HepG2 (cell line): ENCODE results near the gene EBF3. TPM values are rescaled to one million over a fixed set of nuclear protein-coding genes. Genes with fewer than 3 reads are reported as not detected.
A peak's percentile ranks its signal among the peaks of the same experiment; 100 is the strongest.

Experiments used
- ATAC-seq: fragments of 200-7000 bp; cut with Tn5 transposase; 3 replicates; pipeline ENCODE4 v1.9.1; 2020; ENCODE audit warnings: mild to moderate bottlenecking, moderate library complexity
- BruUV-seq: library from RNA; stranded (reverse); fragments of 400-500 nt; replicated peaks from 2 replicates; lab custom pipeline; 2021; lab: Mats Ljungman, UMichigan
- CTCF ChIA-PET: fragments of 300-600 bp; formaldehyde crosslinking; extraction: SDS; loops from one replicate; lab custom pipeline; 2021; ENCODE audit warnings: low total read pairs, inconsistent platforms, low intra/inter-chr PET ratio; lab: Yijun Ruan, JAX
- POLR2A ChIA-PET: fragments of 350-600 bp; sonication (Branson Sonifier 250); formaldehyde crosslinking; loops from one replicate; lab custom pipeline; 2020; ENCODE audit warnings: antibody characterized with exemption, inconsistent platforms; lab: Yijun Ruan, JAX
- DNase-seq: peaks from one replicate; pipeline ENCODE4 v3.0.0-alpha.2; 2015; ENCODE audit warnings: low spot score
- FAIRE-seq: peaks from 3 replicates; lab custom pipeline; 2011; peaks lifted over from hg19 to GRCh38; lab: Jason Lieb, UNC
- H2AFZ ChIP-seq: one replicate; pipeline ENCODE4 v1.6.1; 2011; ENCODE audit warnings: low read length, inconsistent platforms
- H3K27ac ChIP-seq: fragments of 300-600 bp; 3 replicates; pipeline ENCODE4 v1.8.0; 2011; ENCODE audit warnings: mixed run types, mild to moderate bottlenecking, mixed read lengths, low read length, inconsistent platforms; ENCODE audit not compliant: insufficient read depth; ENCODE audit errors: extremely low read length
- H3K27me3 ChIP-seq, 2 experiments: fragments of 200-600 bp in 1 of 2; 2 replicates in 1 of 2; 3 replicates in 1 of 2; pipeline versions ENCODE4 v1.6.0 to v1.8.0; 2011; ENCODE audit warnings: low read length in 2 of 2, mild to moderate bottlenecking in 2 of 2, moderate library complexity in 2 of 2, inconsistent platforms in 1 of 2; ENCODE audit not compliant: insufficient read depth in 2 of 2, control insufficient read depth in 1 of 2
- H3K36me3 ChIP-seq, 2 experiments: fragments of 200-600 bp in 1 of 2; replicated peaks in 1 of 2; 2 replicates in 1 of 2; 3 replicates in 1 of 2; pipeline versions ENCODE4 v1.5.1 to v1.8.0; 2011; ENCODE audit warnings: low read length in 2 of 2, inconsistent platforms in 1 of 2; ENCODE audit not compliant: insufficient read depth in 2 of 2, control insufficient read depth in 1 of 2
- H3K4me1 ChIP-seq: 2 replicates; pipeline ENCODE4 v1.5.1; 2012; ENCODE audit warnings: low read length, inconsistent platforms; ENCODE audit not compliant: insufficient read depth
- H3K4me2 ChIP-seq: 2 replicates; pipeline ENCODE4 v1.6.0; 2011; ENCODE audit warnings: low read depth, low read length, inconsistent platforms
- H3K4me3 ChIP-seq, 3 experiments: fragments of 200-600 bp in 1 of 3; sonication (generic), shearing (Covaris generic) in 1 of 3; replicated peaks in 1 of 3; 2 replicates each; pipeline ENCODE4 v1.5.1; 2011 to 2016; ENCODE audit warnings: low read length in 3 of 3, inconsistent platforms in 2 of 3, low read depth in 2 of 3, mild to moderate bottlenecking in 2 of 3, control low read depth in 1 of 3, mixed read lengths in 1 of 3; ENCODE audit not compliant: insufficient read depth in 1 of 3
- H3K79me2 ChIP-seq: one replicate; pipeline ENCODE4 v1.6.1; 2011; ENCODE audit warnings: low read length, inconsistent platforms; ENCODE audit not compliant: insufficient read depth
- H3K9ac ChIP-seq: 2 replicates; pipeline ENCODE4 v1.6.0; 2011; ENCODE audit warnings: mild to moderate bottlenecking, low read depth, low read length, inconsistent platforms; ENCODE audit not compliant: insufficient read depth
- H3K9me3 ChIP-seq: 2 replicates; pipeline ENCODE4 v1.5.1; 2012; ENCODE audit warnings: mild to moderate bottlenecking, low read length
- H4K20me1 ChIP-seq: 2 replicates; pipeline ENCODE4 v1.6.0; 2011; ENCODE audit warnings: inconsistent platforms, mild to moderate bottlenecking, low read length, moderate library complexity; ENCODE audit not compliant: insufficient read depth
- AGO2 ChIP-seq: fragments of 200-400 bp; formaldehyde crosslinking; optimal IDR thresholded peaks from 2 replicates; pipeline ENCODE3; 2017; ENCODE audit warnings: mild to moderate bottlenecking, low read depth, low read length, moderate library complexity
- CEBPB ChIP-seq: IDR thresholded peaks from 2 replicates; pipeline ENCODE4 v1.6.1; 2011; ENCODE audit warnings: low read depth, low read length, improper control_type of control experiment, borderline replicate concordance
- CEBPG ChIP-seq: IDR thresholded peaks from 2 replicates; pipeline ENCODE4 v1.6.1; 2016
- CHCHD3 ChIP-seq: sonication (generic); formaldehyde crosslinking; IDR thresholded peaks from 2 replicates; pipeline ENCODE4 v1.8.0; 2022; ENCODE audit warnings: mild to moderate bottlenecking, missing genetic modification reagents, moderate library complexity
- IKZF5 ChIP-seq: IDR thresholded peaks from 2 replicates; pipeline ENCODE4 v1.6.1; 2018; ENCODE audit warnings: missing genetic modification reagents, mild to moderate bottlenecking, missing compliant biosample characterization
- KMT2A ChIP-seq: sonication (generic); formaldehyde crosslinking; IDR thresholded peaks from 2 replicates; pipeline ENCODE4 v1.4.0; 2020; ENCODE audit warnings: missing genetic modification reagents
- PCBP1 ChIP-seq: fragments of 200-400 bp; formaldehyde crosslinking; IDR thresholded peaks from 2 replicates; pipeline ENCODE4 v1.6.1; 2017; ENCODE audit warnings: mild to moderate bottlenecking, low read depth, low read length, borderline replicate concordance
- RAD51 ChIP-seq: fragments of 450-650 bp; IDR thresholded peaks from 2 replicates; pipeline ENCODE4 v1.6.1; 2016; ENCODE audit warnings: borderline replicate concordance
- RCOR2 ChIP-seq: IDR thresholded peaks from 2 replicates; pipeline ENCODE4 v1.6.1; 2016; ENCODE audit warnings: missing biosample characterization, missing genetic modification reagents
- USF2 ChIP-seq, 2 experiments: sonication (generic) in 1 of 2; formaldehyde crosslinking in 1 of 2; IDR thresholded peaks; 2 replicates each; pipeline versions ENCODE4 v1.5.1 to v1.6.1; 2011 to 2020; ENCODE audit warnings: borderline replicate concordance in 1 of 2, low read depth in 1 of 2, low read length in 1 of 2, mild to moderate bottlenecking in 1 of 2, missing genetic modification reagents in 1 of 2, moderate library complexity in 1 of 2
- ZC3H13 ChIP-seq: sonication (generic); formaldehyde crosslinking; IDR thresholded peaks from 2 replicates; pipeline ENCODE4 v1.8.1; 2023; ENCODE audit warnings: mild to moderate bottlenecking, missing genetic modification reagents, moderate library complexity
- ZNF136 ChIP-seq: sonication (generic); formaldehyde crosslinking; IDR thresholded peaks from 2 replicates; pipeline ENCODE4 v1.8.1; 2022; ENCODE audit warnings: low read depth, mild to moderate bottlenecking, moderate library complexity, missing genetic modification reagents
- WGBS: methylation state at CpG from one replicate; pipeline ENCODE4 v1.1.6; 2017; ENCODE audit warnings: low lambda C conversion rate; 5-methylcytosine and 5-hydroxymethylcytosine counted together
- in situ Hi-C: cut with HindIII; loops from 2 replicates; pipeline ENCODE4 v1.10.0; 2017; ENCODE audit warnings: low pct_unique_long_range_greater_than_20kb; ENCODE audit not compliant: extremely low pct_ligation_motif_present
- intact Hi-C: fragments of 100-400 bp; cut with micrococcal nuclease; formaldehyde crosslinking; loops from one replicate; pipeline ENCODE4 v1.10.0; 2022; ENCODE audit not compliant: unreplicated experiment
- polyA plus RNA-seq, 8 experiments: library from polyadenylated mRNA; depleted of rRNA in 3 of 8; stranded (reverse) in 7 of 8; unstranded in 1 of 8; fragments of >200 nt; fragmentation: Illumina TruSeq in 4 of 8; extraction: Trizol in 4 of 8; gene quantifications; 2 replicates each; pipeline versions ENCODE4 v1.2.1 to v1.2.3, GENCODE V29; 2011 to 2016; ENCODE audit warnings: low read depth in 4 of 8, missing spikeins in 1 of 8, mixed read lengths in 1 of 8; ENCODE audit not compliant: insufficient read depth in 1 of 8
- total RNA-seq, 5 experiments: library from RNA; depleted of rRNA; stranded (reverse); fragments of >200 nt; fragmentation: Illumina TruSeq; extraction: Trizol; gene quantifications; 2 replicates each; pipeline ENCODE4 v1.2.3, GENCODE V29; 2016; ENCODE audit warnings: low read depth in 1 of 5

Gene EBF3
- total and polyA plus RNA-seq, 2 of the 13 experiments (the other 11 are each of a cell fraction or from before 2014, with no cell fraction given), result not detected

- H3K4me1 ChIP-seq, result no peaks in the 10 kb centered on the region
- no peak for ATAC-seq
- H3K4me3 ChIP-seq, result no peak overlapping the region
- 25% methylated on average over 8 of the region's 11 CpGs for WGBS
- H3K9ac ChIP-seq, result no peak overlapping the region
- no peak overlapping the region for H3K4me2 ChIP-seq
- H3K79me2 ChIP-seq, result no peaks in the 10 kb centered on the region
- CTCF ChIA-PET, result no interaction called here
- H3K36me3 ChIP-seq, result no peaks in the 10 kb centered on the region
- in situ Hi-C loops, result no loop called here
- H3K27me3 ChIP-seq, result peaks cover 1 to 20% of the 10 kb centered on the region in 2 experiments; a peak in 3 of 5 replicates
- no peak overlapping the region for H2AFZ ChIP-seq
- TF ChIP-seq CHCHD3 (CRISPR knock-in tag) (no peak), CEBPB (peak; percentile 78), RAD51 (peak; percentile 66; the same call in 1 of the 2 replicates), PCBP1 (no peak), ZC3H13 (CRISPR knock-in tag) (no peak), IKZF5 (no peak), CEBPG (CRISPR knock-in tag) (peak; percentile 42; the same call in 1 of the 2 replicates), AGO2 (no peak), USF2 (IDR thresholded peaks at IDR 0.05; ENCODE audit: low read depth, low read length) (peak; percentile 51; the same call in 1 of the 2 replicates), USF2 (CRISPR knock-in tag; IDR thresholded peaks at IDR 0.05; ENCODE audit: borderline replicate concordance) (no peak), KMT2A (CRISPR knock-in tag) (no peak), ZNF136 (CRISPR knock-in tag) (no peak), RCOR2 (no peak)
- TF ChIP-seq, all 625 proteins: peak for 4
- POLR2A ChIA-PET, result no interaction called here
- DNase-seq (no peak), FAIRE-seq (no peak)
- no peaks in the 10 kb centered on the region for H4K20me1 ChIP-seq
- intact Hi-C loops, result no loop called here
- H3K27ac ChIP-seq, result no peak overlapping the region
- H3K9me3 ChIP-seq, result no peaks in the 10 kb centered on the region
- BruUV-seq, result no TSS peak
These were observed 87.9 kb downstream of the EBF3 start for GRCh38 chr10:129875993-129876726.
